Mesenchymal stem cell (in vitro differentiated cells and primary cell): ENCODE data around the gene ECE1.

Experiments
- DNase-seq: peaks from one replicate; pipeline ENCODE4 v3.0.0-alpha.2; 2013
- H2AFZ ChIP-seq: one replicate; pipeline ENCODE4 v1.6.1; 2013; ENCODE audit warnings: low read depth, mild to moderate bottlenecking, control low read depth, inconsistent platforms, low read length, moderate library complexity
- H2AK5ac ChIP-seq: 2 replicates; pipeline ENCODE4 v1.6.1; 2013; ENCODE audit warnings: low read length, moderate library complexity, mild to moderate bottlenecking, inconsistent platforms; ENCODE audit not compliant: severe bottlenecking
- H2BK120ac ChIP-seq: one replicate; pipeline ENCODE4 v1.6.1; 2013; ENCODE audit warnings: low read depth, mild to moderate bottlenecking, inconsistent platforms, low read length, moderate library complexity
- H2BK12ac ChIP-seq, 2 experiments: one replicate each; pipeline ENCODE4 v1.6.1; 2013; ENCODE audit warnings: inconsistent platforms in 2 of 2, low read length in 2 of 2, mild to moderate bottlenecking in 2 of 2, moderate library complexity in 2 of 2, control low read depth in 1 of 2
- H2BK15ac ChIP-seq: one replicate; pipeline ENCODE4 v1.6.1; 2013; ENCODE audit warnings: mild to moderate bottlenecking, low read depth, inconsistent platforms; ENCODE audit not compliant: poor library complexity, severe bottlenecking
- H2BK5ac ChIP-seq: 2 replicates; pipeline ENCODE4 v1.6.1; 2013; ENCODE audit warnings: low read depth, mild to moderate bottlenecking, low read length, control low read depth, inconsistent platforms; ENCODE audit not compliant: poor library complexity, severe bottlenecking
- H3K14ac ChIP-seq, 2 experiments: one replicate each; pipeline ENCODE4 v1.6.1; 2013; ENCODE audit warnings: inconsistent platforms in 2 of 2, low read length in 2 of 2, control low read depth in 1 of 2, mild to moderate bottlenecking in 1 of 2, moderate library complexity in 1 of 2
- H3K18ac ChIP-seq, 2 experiments: one replicate each; pipeline ENCODE4 v1.6.1; 2013; ENCODE audit warnings: inconsistent platforms in 2 of 2, low read length in 2 of 2, control low read depth in 1 of 2, low read depth in 1 of 2, mild to moderate bottlenecking in 1 of 2
- H3K23ac ChIP-seq, 2 experiments: one replicate each; pipeline ENCODE4 v1.6.1; 2013; ENCODE audit warnings: inconsistent platforms in 2 of 2, low read length in 2 of 2, mild to moderate bottlenecking in 2 of 2, moderate library complexity in 2 of 2, control low read depth in 1 of 2
- H3K27ac ChIP-seq: 2 replicates; pipeline ENCODE4 v1.5.1; 2013; ENCODE audit warnings: mild to moderate bottlenecking, moderate library complexity, low read length, control low read depth, inconsistent platforms; ENCODE audit not compliant: poor library complexity, severe bottlenecking
- H3K27me3 ChIP-seq, 2 experiments: 2 replicates each; pipeline versions ENCODE4 v1.6.1 to v1.7.0; 2013; ENCODE audit warnings: low read length in 2 of 2, mild to moderate bottlenecking in 2 of 2, moderate library complexity in 2 of 2, control low read depth in 1 of 2, inconsistent platforms in 1 of 2; ENCODE audit not compliant: control insufficient read depth in 1 of 2, insufficient read depth in 1 of 2
- H3K36me3 ChIP-seq, 2 experiments: 2 replicates each; pipeline versions ENCODE4 v1.6.1 to v1.7.0; 2013; ENCODE audit warnings: low read length in 2 of 2, control low read depth in 1 of 2, inconsistent platforms in 1 of 2, low read depth in 1 of 2, mild to moderate bottlenecking in 1 of 2; ENCODE audit not compliant: insufficient read depth in 2 of 2, control insufficient read depth in 1 of 2
- H3K4ac ChIP-seq, 2 experiments: one replicate each; pipeline ENCODE4 v1.6.1; 2013; ENCODE audit warnings: inconsistent platforms in 2 of 2, low read length in 2 of 2, mild to moderate bottlenecking in 2 of 2, moderate library complexity in 2 of 2, control low read depth in 1 of 2, low read depth in 1 of 2
- H3K4me1 ChIP-seq: 2 replicates; pipeline ENCODE4 v1.6.1; 2013; ENCODE audit warnings: low read depth, low read length, control low read depth; ENCODE audit not compliant: control insufficient read depth, insufficient read depth
- H3K4me2 ChIP-seq: 2 replicates; pipeline ENCODE4 v1.6.1; 2013; ENCODE audit warnings: low read length, mild to moderate bottlenecking, inconsistent platforms; ENCODE audit not compliant: poor library complexity, severe bottlenecking
- H3K4me3 ChIP-seq, 2 experiments: 2 replicates each; pipeline versions ENCODE4 v1.5.1 to v1.7.0; 2013; ENCODE audit warnings: low read length in 2 of 2, mild to moderate bottlenecking in 2 of 2, control low read depth in 1 of 2, low read depth in 1 of 2; ENCODE audit not compliant: insufficient read depth in 1 of 2
- H3K79me1 ChIP-seq: replicated peaks from 2 replicates; pipeline ENCODE4 v1.6.1; 2013; ENCODE audit warnings: mild to moderate bottlenecking, control low read depth, low read length, inconsistent platforms; ENCODE audit not compliant: poor library complexity, severe bottlenecking
- H3K9ac ChIP-seq: 2 replicates; pipeline ENCODE4 v1.7.0; 2013; ENCODE audit warnings: mild to moderate bottlenecking, low read length, moderate library complexity
- H3K9me3 ChIP-seq: 2 replicates; pipeline ENCODE4 v1.7.0; 2013; ENCODE audit warnings: mild to moderate bottlenecking, low read length; ENCODE audit not compliant: control insufficient read depth
- H4K8ac ChIP-seq: one replicate; pipeline ENCODE4 v1.6.1; 2013; ENCODE audit warnings: inconsistent platforms, mild to moderate bottlenecking, low read length, moderate library complexity
- H4K91ac ChIP-seq: one replicate; pipeline ENCODE4 v1.6.1; 2013; ENCODE audit warnings: mild to moderate bottlenecking, low read length, inconsistent platforms
- WGBS: methylation state at CpG from one replicate; pipeline ENCODE4 v1.1.7; 2013; ENCODE audit warnings: mixed read lengths; 5-methylcytosine and 5-hydroxymethylcytosine counted together

The ECE1 gene

GRCh38 chr1:21301794-21302440 lies 11.7 kb upstream of the ECE1 start:
- Histone ChIP-seq H3K18ac (peak overlapping the region in 1 of 2 experiments; percentile 68), H3K27me3 (no peaks in the 10 kb centered on the region), H3K79me1 (peaks cover 28% of the 10 kb centered on the region), H3K4me2 (no peak overlapping the region), H3K4me1 (peaks cover 44% of the 10 kb centered on the region), H3K4ac (no peak overlapping the region), H2BK15ac (no peak overlapping the region), H3K27ac (no peak overlapping the region), H4K8ac (no peak overlapping the region), H2BK120ac (no peak overlapping the region), H3K4me3 (no peak overlapping the region), H2BK12ac (peak overlapping the region in 1 of 2 experiments; percentile 81), H3K36me3 (peaks cover 0 to 8% of the 10 kb centered on the region in 2 experiments), H4K91ac (peak overlapping the region; percentile 30), H3K14ac (no peak overlapping the region), H2AFZ (no peak overlapping the region), H2AK5ac (no peak overlapping the region), H3K9me3 (no peaks in the 10 kb centered on the region), H3K23ac (no peak overlapping the region), H2BK5ac (no peak overlapping the region), H3K9ac (no peak overlapping the region)
- no peak for DNase-seq
- WGBS: 65% methylated on average over 10 of the region's 10 CpGs

DNA sequence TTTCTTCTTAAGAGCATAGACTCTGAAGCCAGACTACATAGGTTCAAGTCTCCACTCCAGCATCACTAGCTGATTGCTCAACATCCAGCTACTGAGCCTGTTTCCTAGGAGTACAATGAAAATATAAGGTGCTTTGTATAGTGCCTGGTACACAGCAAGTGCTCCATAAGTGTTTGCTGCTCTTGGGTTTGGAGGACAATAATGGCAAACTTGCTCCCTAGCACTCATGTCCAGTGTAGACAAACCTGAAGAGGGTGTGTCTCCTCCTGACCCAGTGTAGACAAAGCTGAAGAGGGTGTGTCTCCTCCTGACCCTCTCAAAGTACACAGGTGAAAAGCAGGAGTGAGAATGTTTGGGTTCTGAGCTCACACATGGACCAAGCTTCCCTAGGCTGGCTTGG lies 10.5 kb upstream of the ECE1 start:
- H3K23ac ChIP-seq: no peak overlapping the region
- H4K8ac ChIP-seq: no peak overlapping the region
- no peak overlapping the region for H2BK120ac ChIP-seq
- H2BK15ac ChIP-seq: no peak overlapping the region
- no peak overlapping the region for H3K27ac ChIP-seq
- no peak overlapping the region for H3K4ac ChIP-seq
- no peak overlapping the region for H3K4me3 ChIP-seq
- H2BK5ac ChIP-seq: no peak overlapping the region
- no peak overlapping the region for H3K9ac ChIP-seq
- H3K27me3 ChIP-seq: no peaks in the 10 kb centered on the region
- peaks cover 0 to 8% of the 10 kb centered on the region in 2 experiments for H3K36me3 ChIP-seq
- no peak overlapping the region for H4K91ac ChIP-seq
- H3K4me1 ChIP-seq: peaks cover 44% of the 10 kb centered on the region
- no peak overlapping the region for H2AFZ ChIP-seq
- no peaks in the 10 kb centered on the region for H3K9me3 ChIP-seq
- no peak overlapping the region for H3K14ac ChIP-seq
- no peak overlapping the region for H3K4me2 ChIP-seq
- peak overlapping the region in 1 of 2 experiments; percentile 5 for H3K18ac ChIP-seq
- H2AK5ac ChIP-seq: peak overlapping the region; percentile 26
- no peak for DNase-seq
- H3K79me1 ChIP-seq: peaks cover 29% of the 10 kb centered on the region
- H2BK12ac ChIP-seq: peak overlapping the region in 1 of 2 experiments; percentile 29

- peak overlapping the region; percentile 44 to 81 for H2BK12ac ChIP-seq
- H3K9ac ChIP-seq: no peak overlapping the region
- H4K91ac ChIP-seq: peak overlapping the region; percentile 60
- H2BK5ac ChIP-seq: no peak overlapping the region
- H3K4me2 ChIP-seq: no peak overlapping the region
- peaks cover 37% of the 10 kb centered on the region for H3K4me1 ChIP-seq
- WGBS: 69% methylated on average over 4 of the region's 4 CpGs
- H3K9me3 ChIP-seq: no peaks in the 10 kb centered on the region
- no peak overlapping the region for H2BK15ac ChIP-seq
- H2AK5ac ChIP-seq: peak overlapping the region; percentile 49
- H3K14ac ChIP-seq: peak overlapping the region in 1 of 2 experiments; percentile 92
- H3K79me1 ChIP-seq: peaks cover 25% of the 10 kb centered on the region
- peak; percentile 34 for DNase-seq
- H3K27me3 ChIP-seq: no peaks in the 10 kb centered on the region
- peak overlapping the region; percentile 39 for H2AFZ ChIP-seq
- H4K8ac ChIP-seq: peak overlapping the region; percentile 85
- H3K27ac ChIP-seq: peak overlapping the region; percentile 11
- H3K4me3 ChIP-seq: no peak overlapping the region
- peak overlapping the region in 1 of 2 experiments; percentile 90 for H3K23ac ChIP-seq
- peak overlapping the region; percentile 34 to 89 for H3K18ac ChIP-seq
- H3K4ac ChIP-seq: no peak overlapping the region
- H3K36me3 ChIP-seq: peaks cover 0 to 8% of the 10 kb centered on the region in 2 experiments
- H2BK120ac ChIP-seq: no peak overlapping the region
Observed at GRCh38 chr1:21299780-21300395, 9.6 kb upstream of the ECE1 start.

- H2AK5ac ChIP-seq: no peak overlapping the region
- H3K18ac ChIP-seq: no peak overlapping the region
- DNase-seq: peak; percentile 43
- no peak overlapping the region for H3K4me3 ChIP-seq
- H4K8ac ChIP-seq: peak overlapping the region; percentile 32
- no peak overlapping the region for H3K14ac ChIP-seq
- no peaks in the 10 kb centered on the region for H3K27me3 ChIP-seq
- H3K4me2 ChIP-seq: no peak overlapping the region
- H3K9ac ChIP-seq: no peak overlapping the region
- 92% methylated on average over 3 of the region's 3 CpGs for WGBS
- H3K36me3 ChIP-seq: peaks cover 0 to 8% of the 10 kb centered on the region in 2 experiments
- H3K9me3 ChIP-seq: no peaks in the 10 kb centered on the region
- H2BK5ac ChIP-seq: no peak overlapping the region
- H2AFZ ChIP-seq: no peak overlapping the region
- no peak overlapping the region for H3K23ac ChIP-seq
- H2BK12ac ChIP-seq: peak overlapping the region in 1 of 2 experiments; percentile 17
- H3K4ac ChIP-seq: no peak overlapping the region
- peaks cover 25% of the 10 kb centered on the region for H3K79me1 ChIP-seq
- no peak overlapping the region for H2BK15ac ChIP-seq
- peak overlapping the region; percentile 44 for H4K91ac ChIP-seq
- H2BK120ac ChIP-seq: no peak overlapping the region
- H3K4me1 ChIP-seq: peaks cover 41% of the 10 kb centered on the region
- no peak overlapping the region for H3K27ac ChIP-seq
Observed at GRCh38 chr1:21298981-21299391, 8.7 kb upstream of the ECE1 start.
